Activated CD8-positive, alpha-beta T cell treated with anti-CD3 and anti-CD28 coated beads for 36 hours (primary cell): Measurements from ENCODE around the gene SRA1. TPM values are rescaled to one million over a fixed set of nuclear protein-coding genes. Genes with fewer than 3 reads are reported as not detected.

Experiments used
- ATAC-seq: fragments of 200-7000 bp; cut with Tn5 transposase; one replicate; pipeline ENCODE4 v1.10.0; 2021; ENCODE audit warnings: mild to moderate bottlenecking, moderate library complexity
- CTCF ChIA-PET: fragments of 350-600 bp; sonication (Branson Sonifier 250); formaldehyde crosslinking; loops from one replicate; lab custom pipeline; 2021; ENCODE audit warnings: antibody characterized with exemption; lab: Charles Lee
- POLR2A ChIA-PET: fragments of 350-600 bp; sonication (Branson Sonifier 250); formaldehyde crosslinking; loops from one replicate; lab custom pipeline; 2021; ENCODE audit warnings: antibody characterized with exemption; lab: Charles Lee
- DNase-seq: peaks from one replicate; pipeline ENCODE4 v3.0.0-alpha.2; 2020
- H3K27ac Mint-ChIP-seq: one replicate; pipeline ENCODE4 v1.8.0; 2021; ENCODE audit warnings: mild to moderate bottlenecking, mixed read lengths
- H3K27me3 Mint-ChIP-seq: one replicate; pipeline ENCODE4 v1.8.0; 2021; ENCODE audit warnings: mixed read lengths
- H3K36me3 Mint-ChIP-seq: one replicate; pipeline ENCODE4 v1.8.0; 2021; ENCODE audit warnings: low read depth, mixed read lengths
- H3K4me1 Mint-ChIP-seq: one replicate; pipeline ENCODE4 v1.8.0; 2021; ENCODE audit warnings: low read depth, mixed read lengths
- H3K4me3 Mint-ChIP-seq: one replicate; pipeline ENCODE4 v1.8.0; 2021; ENCODE audit warnings: mild to moderate bottlenecking, moderate library complexity, mixed read lengths
- H3K9me3 Mint-ChIP-seq: one replicate; pipeline ENCODE4 v1.8.0; 2021; ENCODE audit warnings: mixed read lengths
- CTCF ChIP-seq: fragments of 200-600 bp; IDR thresholded peaks from one replicate; pipeline ENCODE4 v1.8.0; 2022; ENCODE audit warnings: antibody characterized with exemption, mild to moderate bottlenecking
- intact Hi-C: fragments of 100-400 bp; cut with micrococcal nuclease; formaldehyde crosslinking; loops from one replicate; pipeline ENCODE4 v1.10.0; 2022
- total RNA-seq, 2 experiments: library from RNA; stranded (reverse); gene quantifications; one replicate each; pipeline ENCODE4 v1.2.3, GENCODE V29; 2021

Gene SRA1
- total RNA-seq, 2 experiments from 2014 or later: 47.8 to 49.5 TPM

- Mint-ChIP-seq H3K27me3 (no peaks in the 10 kb centered on the region), H3K4me3 (no peak overlapping the region), H3K4me1 (peaks cover 34% of the 10 kb centered on the region), H3K9me3 (no peaks in the 10 kb centered on the region), H3K36me3 (peaks cover 15% of the 10 kb centered on the region), H3K27ac (no peak overlapping the region)
- DNase-seq: no peak
- intact Hi-C loops: loop anchor here (10.0 kb wide), 1 partner anchor 143 kb away; the partner anchor contains the start of gene ZMAT2
- ATAC-seq: no peak
- no peak for TF ChIP-seq CTCF
- ChIA-PET CTCF (interaction anchor here (0.8 to 2.6 kb wide), 3 partner anchors 10 to 210 kb away, joined by 3 to 8 read pairs (median 3); partner anchors contain the start of gene EIF4EBP3), POLR2A (interaction anchor here (0.8 to 5.9 kb wide), 4 partner anchors 14 to 91 kb away, joined by 3 to 38 read pairs (median 9); partner anchors contain the start of genes EIF4EBP3, IK and NDUFA2)
Measured at GRCh38 chr5:140561753-140562523, 4.7 kb upstream of the SRA1 start.

- ChIA-PET POLR2A (interaction anchor here (1.0 to 2.4 kb wide), 2 partner anchors 12 to 80 kb away, joined by 3 to 16 read pairs; partner anchors contain the start of gene EIF4EBP3), CTCF (interaction anchor here (2.6 kb wide), 1 partner anchor 8 kb away, joined by 8 read pairs; no protein-coding TSS in a partner anchor)
- intact Hi-C loops: loop anchor here (10.0 kb wide), 1 partner anchor 145 kb away; the partner anchor contains the start of gene ZMAT2
- Mint-ChIP-seq H3K9me3 (no peaks in the 10 kb centered on the region), H3K27me3 (no peaks in the 10 kb centered on the region), H3K27ac (no peak overlapping the region), H3K4me1 (peaks cover 29% of the 10 kb centered on the region), H3K36me3 (peaks cover 19% of the 10 kb centered on the region), H3K4me3 (no peak overlapping the region)
- no peak for TF ChIP-seq CTCF
- ATAC-seq (no peak), DNase-seq (no peak)
Measured at GRCh38 chr5:140560227-140560626, 3.0 kb upstream of the SRA1 start.

- Mint-ChIP-seq H3K4me1 (peaks cover 39% of the 10 kb centered on the region), H3K27ac (no peak overlapping the region), H3K27me3 (no peaks in the 10 kb centered on the region), H3K4me3 (no peak overlapping the region), H3K9me3 (no peaks in the 10 kb centered on the region), H3K36me3 (peaks cover 30% of the 10 kb centered on the region)
- no peak for DNase-seq
- ATAC-seq: no peak
- intact Hi-C loops: loop anchor here (5.0 kb wide), 1 partner anchor 74 kb away; the partner anchor contains the start of gene CD14
- ChIA-PET POLR2A (interaction anchor here (1.2 to 2.4 kb wide), 4 partner anchors 10 to 107 kb away, joined by 3 to 16 read pairs (median 4); partner anchors contain the start of genes EIF4EBP3, IK, NDUFA2 and WDR55), CTCF (interaction anchor here (1.4 to 2.4 kb wide), 2 partner anchors 11 to 76 kb away, joined by 6 to 15 read pairs; partner anchors contain the start of gene EIF4EBP3)
- TF ChIP-seq CTCF: no peak
Measured at GRCh38 chr5:140558542-140558941, 1.3 kb upstream of the SRA1 start.

- H3K4me3 Mint-ChIP-seq: peak overlapping the region; percentile 81
- peak overlapping the region; percentile 89 for H3K27ac Mint-ChIP-seq
- H3K9me3 Mint-ChIP-seq: no peaks in the 10 kb centered on the region
- ChIA-PET CTCF (interaction anchor here (1.1 to 2.4 kb wide), 3 partner anchors 10 to 206 kb away, joined by 3 to 15 read pairs (median 6); partner anchors contain the start of gene EIF4EBP3), POLR2A (interaction anchor here (0.6 to 1.4 kb wide), 8 partner anchors 10 to 157 kb away, joined by 3 to 22 read pairs (median 3); partner anchors contain the start of genes ANKHD1, EIF4EBP3, IK and NDUFA2)
- DNase-seq (no peak), ATAC-seq (no peak)
- peaks cover 42% of the 10 kb centered on the region for H3K4me1 Mint-ChIP-seq
- H3K27me3 Mint-ChIP-seq: no peaks in the 10 kb centered on the region
- H3K36me3 Mint-ChIP-seq: peaks cover 35% of the 10 kb centered on the region
- no peak for TF ChIP-seq CTCF
- intact Hi-C loops: loop anchor here (5.0 kb wide), 1 partner anchor 74 kb away; the partner anchor contains the start of gene CD14
Measured at GRCh38 chr5:140557965-140558364, 692 bp upstream of the SRA1 start.
